Measurements from ENCODE around the gene CHD3. TPM values are rescaled to one million over a fixed set of nuclear protein-coding genes. Genes with fewer than 3 reads are reported as not detected.

The CHD3 gene
- total and polyA plus RNA-seq, 2 donors (not counting 1 experiment from before 2014, with no cell fraction given) = 68.1 to 69.1 TPM

- Histone ChIP-seq H3K4me2 (replicated peaks; ENCODE audit: low read depth, low read length, poor library complexity, severe bottlenecking) (peak overlapping the region; percentile 99), H3K9me3 (ENCODE audit: control extremely low read depth in 1 of 3, control insufficient read depth in 2 of 3, insufficient read depth in 1 of 3, low read length in 2 of 3) (no peaks in the 10 kb centered on the region), H3K36me3 (replicated peaks in 1 of 2; ENCODE audit: control extremely low read depth in 1 of 2, control insufficient read depth in 1 of 2, extremely low read depth in 1 of 2, insufficient read depth in 2 of 2, low read length in 1 of 2) (peaks cover 3 to 15% of the 10 kb centered on the region in 2 experiments), H3K79me2 (ENCODE audit: control insufficient read depth, insufficient read depth, low read length) (peaks cover 35% of the 10 kb centered on the region), H3K4me1 (ENCODE audit: control insufficient read depth in 2 of 2, insufficient read depth in 2 of 2, low read length in 2 of 2) (peaks cover 18 to 33% of the 10 kb centered on the region in 2 donors), H3K9ac (ENCODE audit: low read length) (peak overlapping the region; percentile 93), H3K27me3 (replicated peaks in 1 of 4; ENCODE audit: control extremely low read depth in 1 of 4, control insufficient read depth in 3 of 4, insufficient read depth in 4 of 4, low read length in 3 of 4) (no peaks in the 10 kb centered on the region), H3K4me3 (ENCODE audit: control extremely low read depth in 1 of 5, extremely low read depth in 1 of 5, insufficient read depth in 1 of 5, low read depth in 2 of 5, low read length in 4 of 5) (peak overlapping the region; percentile 75 to 98 (median 86)), H3K27ac (ENCODE audit: low read length in 2 of 2) (peak overlapping the region; percentile 77 to 88), H2AFZ (ENCODE audit: insufficient read depth, low read depth, low read length, poor library complexity, severe bottlenecking) (peak overlapping the region; percentile 95), H4K20me1 (ENCODE audit: control insufficient read depth, insufficient read depth, low read length, poor library complexity, severe bottlenecking) (peaks cover 4% of the 10 kb centered on the region)
- Mint-ChIP-seq H3K27me3 (no peaks in the 10 kb centered on the region), H3K4me1 (peaks cover 44% of the 10 kb centered on the region), H3K9me3 (ENCODE audit: insufficient read depth) (no peaks in the 10 kb centered on the region), H3K4me3 (peak overlapping the region; percentile 95), H3K27ac (peak overlapping the region; percentile 95)
- WGBS (ENCODE audit: insufficient coverage) = 56% methylated on average over 12 of the region's 20 CpGs
- ATAC-seq (ENCODE audit: low read depth) (no peak), DNase-seq (no peak)
- ChIA-PET POLR2A (interaction anchor here (0.5 to 2.5 kb wide), 10 partner anchors 15 to 317 kb away, joined by 3 to 21 read pairs (median 4); partner anchors contain the start of genes CTC1, CYB5D1, NAA38 and PER1), CTCF (interaction anchor here (0.8 to 6.6 kb wide), 9 partner anchors 11 to 292 kb away, joined by 3 to 48 read pairs (median 3); partner anchors contain the start of gene RNF227)
- no peak for TF ChIP-seq CTCF (IDR thresholded peaks at IDR 0.05)
- TF ChIP-seq EZH2 (IDR thresholded peaks at IDR 0.05; ENCODE audit: borderline replicate concordance, insufficient read depth, low read depth, low read length, poor library complexity, severe bottlenecking) = no peak
- intact Hi-C loops (cut with micrococcal nuclease) = loop anchor here (5.0 kb wide), 2 partner anchors 126 to 451 kb away; partner anchors contain the start of gene RPL26
Measured at GRCh38 chr17:7930841-7931631, 42.4 kb downstream of the CHD3 start.

Data from B cell (primary cell).